GM19372 (cell line): ENCODE data around the gene INCA1.
A peak's percentile ranks its signal among the peaks of the same experiment; 100 is the strongest.

ENCODE experiments used
- ATAC-seq: cut with Tn5 transposase; IDR thresholded peaks from one replicate; pipeline ENCODE4 v1.9.1; 2021; ENCODE audit warnings: mild to moderate bottlenecking, low read depth, moderate library complexity; ENCODE audit not compliant: unreplicated experiment

The INCA1 gene

DNA sequence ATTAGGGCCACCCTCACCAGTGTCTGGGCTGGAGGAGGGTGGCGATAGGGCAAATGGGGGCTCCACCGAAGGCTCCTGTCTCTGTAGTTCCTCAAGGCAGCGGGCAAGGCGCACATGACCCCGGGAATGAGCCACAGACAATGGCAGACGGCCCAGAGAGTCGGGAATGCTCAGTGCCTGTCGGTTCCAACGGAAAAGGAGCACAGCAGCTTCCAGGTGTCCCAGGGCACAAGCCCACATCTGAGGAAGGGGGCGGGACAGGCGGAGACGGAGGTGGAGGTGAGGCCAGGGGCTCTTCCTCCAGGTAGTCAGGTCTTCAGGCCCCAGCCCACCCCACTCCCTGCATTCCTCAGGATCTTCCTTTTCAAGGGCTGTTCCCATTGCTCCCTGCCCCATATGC lies 24.6 kb downstream of the INCA1 start:
- no peak for ATAC-seq

DNA sequence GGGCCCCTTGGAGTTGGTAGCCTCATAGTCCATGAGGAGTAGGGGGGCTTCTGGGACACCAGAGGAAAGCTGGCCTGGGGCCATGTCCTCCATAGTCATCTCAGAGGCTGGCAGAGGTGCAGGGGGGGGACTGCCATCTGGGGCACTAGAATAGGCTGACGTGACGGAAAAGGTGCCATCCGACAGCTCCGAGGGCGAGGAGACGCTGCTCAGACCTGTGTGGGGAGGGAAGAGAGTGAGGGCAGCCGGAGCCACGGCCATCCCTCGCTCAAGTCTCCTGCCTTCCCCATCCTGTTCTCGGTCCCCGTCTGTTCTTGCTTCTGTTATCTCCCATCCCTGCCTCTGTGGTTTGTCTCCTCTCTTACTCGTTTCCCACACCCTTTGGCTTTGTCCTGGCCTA lies 25.0 kb downstream of the INCA1 start:
- ATAC-seq: no peak

DNA sequence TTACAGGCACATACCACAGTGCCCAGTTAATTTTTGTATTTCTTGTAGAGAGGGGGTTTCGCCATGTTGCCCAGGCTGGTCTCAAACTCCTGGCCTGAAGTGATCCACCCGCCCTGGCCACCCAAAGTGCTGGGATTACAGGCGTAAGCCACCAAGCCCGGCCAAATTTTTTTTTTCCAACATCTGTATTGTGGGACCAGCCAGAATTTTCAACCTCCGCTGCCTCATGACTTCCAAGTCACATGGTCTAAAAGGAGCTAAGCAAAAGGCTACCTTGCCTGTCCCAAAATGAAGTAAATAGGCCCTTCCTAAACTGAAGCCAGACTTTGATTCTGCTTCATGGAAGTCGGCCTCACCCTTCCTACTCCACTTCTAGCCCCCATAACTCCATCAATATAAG lies 25.5 kb downstream of the INCA1 start:
- no peak for ATAC-seq

DNA sequence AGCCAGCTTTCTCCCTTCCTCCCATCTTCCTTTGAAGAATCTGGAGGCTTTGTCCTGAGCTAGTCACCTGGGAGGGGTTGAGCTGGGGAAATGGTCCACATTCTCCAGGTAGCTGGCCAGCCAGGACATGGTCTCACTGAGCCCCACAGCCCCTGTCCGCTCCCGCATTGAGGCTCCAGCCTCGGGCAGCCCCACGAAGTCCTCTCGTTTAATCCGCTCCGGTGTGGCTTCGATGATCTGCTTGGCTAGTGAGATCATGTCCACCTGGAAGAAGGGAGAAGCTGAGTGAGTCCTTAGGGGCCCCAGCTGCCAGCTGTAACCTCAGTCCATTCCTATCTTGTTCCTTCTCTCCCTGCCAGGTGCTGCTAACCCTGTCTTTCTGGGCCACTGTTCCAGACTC lies 27.0 kb downstream of the INCA1 start:
- no peak for ATAC-seq

- no peak for ATAC-seq
These were observed 27.7 kb downstream of the INCA1 start for GRCh38 chr17:4969551-4970173.

DNA sequence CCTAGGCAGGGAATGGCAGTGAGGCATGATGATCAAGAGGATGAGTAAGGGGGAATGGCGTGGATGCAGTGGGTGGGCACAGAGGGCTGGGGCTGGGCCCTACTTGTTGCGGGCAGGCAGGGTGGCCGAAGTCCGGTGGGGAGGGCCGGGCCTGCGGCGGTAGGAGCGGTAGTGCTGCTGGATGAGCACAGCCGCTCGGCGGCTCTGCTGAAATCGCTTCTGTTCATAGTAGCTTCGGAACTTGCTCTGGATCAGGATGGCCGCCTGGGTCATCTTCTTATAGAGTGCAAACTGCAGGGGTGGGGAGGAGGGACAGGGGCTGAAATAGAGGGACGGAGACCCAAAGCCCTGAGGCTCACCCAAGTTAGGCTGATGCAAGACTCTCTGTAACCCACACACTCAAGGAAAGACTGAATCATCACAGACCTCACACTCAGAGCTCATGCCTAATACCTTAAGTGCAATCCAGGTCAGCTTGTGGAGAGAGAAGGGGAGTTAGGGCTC lies 28.2 kb downstream of the INCA1 start:
- ATAC-seq: no peak

DNA sequence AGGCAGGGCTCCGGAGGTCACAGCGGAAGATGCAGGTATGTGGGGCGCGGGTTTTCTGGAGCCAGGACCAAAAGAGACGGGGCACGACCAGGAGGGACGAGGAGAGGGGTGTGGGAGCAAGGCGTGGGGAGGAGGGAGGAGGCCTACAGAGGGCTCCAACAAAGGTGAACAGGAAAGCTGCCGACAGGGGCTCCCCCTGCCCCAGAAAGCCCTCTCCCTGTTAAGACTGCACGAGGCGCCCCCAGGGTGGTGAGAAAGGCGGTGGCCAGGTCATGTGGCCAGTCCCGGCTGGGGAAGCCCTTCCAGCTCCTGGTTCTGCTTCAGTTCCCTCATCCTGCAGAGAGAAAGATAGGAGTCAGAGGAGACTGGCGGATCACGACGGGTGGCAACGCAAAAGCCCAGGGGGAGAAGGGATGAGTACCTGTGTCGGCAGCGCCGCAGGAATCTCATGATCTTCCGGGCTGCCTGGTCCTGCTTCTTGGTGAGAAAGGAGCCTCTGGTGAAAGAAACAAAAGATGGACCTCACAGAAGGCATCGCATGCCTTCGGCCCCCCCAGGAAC lies 28.8 kb downstream of the INCA1 start:
- no peak for ATAC-seq

GRCh38 chr17:4967539-4968485 lies 29.5 kb downstream of the INCA1 start, which contains the start of gene SPAG7:
TSS of gene SPAG7 (minus strand) at chr17:4967817. CDS start at chr17:4967804, 13 bp downstream.
- ATAC-seq: peak; percentile 61

GRCh38 chr17:4966844-4967538 lies 30.3 kb downstream of the INCA1 start:
- ATAC-seq: peak; percentile 75

DNA sequence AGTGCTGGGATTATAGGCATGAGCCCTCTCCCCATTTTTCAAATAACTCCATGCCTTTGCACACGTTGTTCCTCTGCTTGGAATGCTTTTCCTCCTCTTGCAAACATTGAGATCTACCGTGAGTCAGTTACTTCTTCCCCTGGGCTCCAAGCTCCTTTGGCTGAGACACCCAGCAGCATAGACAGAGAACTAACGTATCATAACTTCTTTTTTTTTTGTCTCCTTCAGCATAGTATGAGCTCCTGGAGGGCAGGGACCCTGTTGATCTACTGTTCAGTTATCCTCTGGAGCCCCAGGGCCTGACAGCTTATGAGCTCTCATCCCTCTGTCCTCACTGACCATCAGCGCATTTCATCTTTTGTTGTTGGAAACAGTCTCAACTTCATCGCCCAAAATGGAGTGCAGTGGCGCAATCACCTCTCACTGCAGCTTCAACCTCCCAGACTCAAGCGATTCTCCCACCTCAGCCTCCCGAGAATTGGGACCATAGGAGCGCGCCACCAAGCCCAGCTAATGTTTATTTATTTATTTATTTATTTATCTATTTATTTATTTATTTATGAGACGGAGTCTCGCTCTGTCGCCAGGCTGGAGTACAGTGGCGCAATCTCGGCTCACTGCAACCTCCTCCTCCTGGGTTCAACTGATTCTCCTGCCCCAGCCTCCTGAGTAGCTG lies 31.9 kb downstream of the INCA1 start:
- ATAC-seq: no peak

- ATAC-seq: no peak
These were observed 36.9 kb downstream of the INCA1 start for GRCh38 chr17:4960279-4960922.

DNA sequence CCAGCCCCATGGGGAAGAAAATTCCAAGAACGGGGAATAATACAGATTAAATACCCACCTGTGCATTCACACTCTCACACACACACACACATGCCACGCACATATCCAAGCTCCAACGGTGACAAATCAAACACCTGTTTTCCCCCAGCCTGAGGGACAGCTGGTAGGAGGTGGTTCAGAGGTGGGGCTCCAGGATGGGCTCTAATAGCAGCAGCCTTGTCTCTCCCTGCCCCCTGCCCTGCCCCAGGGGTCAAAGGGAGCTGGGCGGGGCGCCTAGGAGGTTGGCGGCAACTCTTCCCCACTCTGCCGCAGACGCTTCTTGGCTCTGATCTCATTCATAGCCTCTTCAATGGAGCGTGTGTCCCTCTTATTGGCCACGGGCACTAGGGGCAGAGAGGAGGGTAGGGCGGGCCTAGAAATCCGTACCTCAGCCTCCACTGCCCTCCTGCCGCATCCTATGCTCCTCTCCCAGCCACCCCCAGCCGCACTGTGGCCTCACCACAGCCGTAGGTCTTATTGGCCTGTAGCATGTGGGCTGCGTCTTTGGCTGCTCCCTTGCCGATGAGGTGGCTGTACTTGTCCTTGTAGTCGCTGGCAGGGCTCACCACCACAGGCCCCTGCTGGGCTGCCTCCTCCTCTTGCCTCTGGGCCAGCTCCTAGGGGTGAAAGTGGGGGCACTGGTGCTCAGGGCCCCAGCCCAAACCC lies 37.9 kb downstream of the INCA1 start:
- ATAC-seq: no peak

DNA sequence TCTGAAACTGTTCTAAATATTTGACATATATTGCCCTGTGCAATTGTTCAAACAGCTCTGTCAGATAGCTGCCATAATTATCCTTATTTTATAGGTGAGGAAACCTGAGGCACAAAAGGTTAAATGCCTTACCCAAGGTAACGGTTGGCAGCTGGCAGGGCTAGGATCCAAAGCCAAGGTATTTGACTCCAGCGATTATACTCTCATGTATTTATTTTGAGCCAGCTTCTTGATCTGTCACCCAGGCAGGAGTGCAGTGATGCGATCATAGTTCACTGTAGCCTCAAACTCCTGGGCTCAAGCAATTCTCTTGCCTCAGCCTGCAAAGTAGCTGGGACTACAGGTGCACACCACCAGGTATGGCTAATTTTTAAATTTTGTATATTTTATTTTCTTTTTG lies 39.2 kb downstream of the INCA1 start:
- ATAC-seq: no peak

- ATAC-seq: no peak
These were observed 40.7 kb downstream of the INCA1 start for GRCh38 chr17:4956493-4957061.

GRCh38 chr17:4955091-4955490 lies 42.2 kb downstream of the INCA1 start:
- no peak for ATAC-seq

DNA sequence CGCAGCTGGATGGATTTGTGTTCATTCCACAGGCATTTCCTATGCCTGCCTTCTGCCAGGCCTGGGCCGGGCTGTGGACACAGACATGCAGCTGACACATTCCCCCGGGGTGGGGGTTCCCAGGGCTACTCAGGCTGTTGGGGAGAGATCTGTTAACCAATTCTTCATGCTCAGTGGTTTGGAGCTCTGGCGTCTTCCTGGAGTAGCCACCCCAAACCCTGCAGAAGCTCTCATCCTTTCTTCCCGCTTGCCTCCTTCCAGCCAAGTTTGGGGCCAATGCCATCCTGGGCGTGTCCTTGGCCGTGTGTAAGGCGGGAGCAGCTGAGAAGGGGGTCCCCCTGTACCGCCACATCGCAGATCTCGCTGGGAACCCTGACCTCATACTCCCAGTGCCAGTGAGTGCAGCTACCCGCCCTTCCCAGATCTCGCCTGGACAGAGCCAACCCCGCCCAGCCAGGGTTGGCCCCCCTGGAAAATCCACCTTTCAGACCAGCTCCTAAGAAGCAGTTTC lies 43.8 kb downstream of the INCA1 start:
- ATAC-seq: no peak

GRCh38 chr17:4951486-4951885 lies 45.8 kb downstream of the INCA1 start:
- no peak for ATAC-seq

GRCh38 chr17:4950746-4951204 lies 46.5 kb downstream of the INCA1 start, which contains the start of gene ENO3:
TSS of gene ENO3 (plus strand) at chr17:4951119. CDS start at chr17:4951830, 711 bp downstream.
- no peak for ATAC-seq
